H9 (cell line): ENCODE results near the gene OR7C1. TPM values are rescaled to one million over a fixed set of nuclear protein-coding genes. Genes with fewer than 3 reads are reported as not detected.
"Not testable (repeated sequence)": the region's sequence is repeated elsewhere in the genome, so short reads cannot be mapped to it uniquely, and the experiment has no call there.

ENCODE experiments used
- DNase-seq: peaks from one replicate; pipeline ENCODE4 v3.0.0-alpha.2; 2017
- H2AFZ ChIP-seq: one replicate; pipeline ENCODE4 v1.6.1; 2013; ENCODE audit warnings: mild to moderate bottlenecking, low read length, control low read depth, moderate library complexity
- H2AK5ac ChIP-seq: 2 replicates; pipeline ENCODE4 v1.6.1; 2013; ENCODE audit warnings: low read length, control low read depth, mixed read lengths; ENCODE audit not compliant: insufficient read length
- H2BK120ac ChIP-seq: one replicate; pipeline ENCODE4 v1.6.1; 2013; ENCODE audit warnings: low read depth, mild to moderate bottlenecking, low read length, control low read depth, inconsistent platforms; ENCODE audit not compliant: poor library complexity, severe bottlenecking
- H2BK12ac ChIP-seq: 2 replicates; pipeline ENCODE4 v1.6.1; 2013; ENCODE audit warnings: low read length, control low read depth, mixed read lengths, low read depth; ENCODE audit not compliant: insufficient read length
- H2BK15ac ChIP-seq: 2 replicates; pipeline ENCODE4 v1.6.1; 2013; ENCODE audit warnings: low read depth, low read length, control low read depth
- H2BK20ac ChIP-seq: one replicate; pipeline ENCODE4 v1.6.1; 2013; ENCODE audit warnings: low read depth, mild to moderate bottlenecking, low read length, control low read depth, inconsistent platforms; ENCODE audit not compliant: poor library complexity, severe bottlenecking
- H2BK5ac ChIP-seq: 2 replicates; pipeline ENCODE4 v1.6.1; 2013; ENCODE audit warnings: low read length, control low read depth, mixed read lengths; ENCODE audit not compliant: insufficient read length
- H3K14ac ChIP-seq: 2 replicates; pipeline ENCODE4 v1.6.1; 2013; ENCODE audit warnings: low read length, control low read depth; ENCODE audit not compliant: insufficient read depth
- H3K18ac ChIP-seq: 2 replicates; pipeline ENCODE4 v1.6.1; 2013; ENCODE audit warnings: low read depth, mild to moderate bottlenecking, mixed read lengths, low read length, control low read depth; ENCODE audit not compliant: insufficient read length
- H3K23ac ChIP-seq: 2 replicates; pipeline ENCODE4 v1.6.1; 2013; ENCODE audit warnings: low read length, control low read depth, mixed read lengths, low read depth; ENCODE audit not compliant: insufficient read length
- H3K23me2 ChIP-seq: 2 replicates; pipeline ENCODE4 v1.6.1; 2013; ENCODE audit warnings: low read depth, mild to moderate bottlenecking, mixed read lengths, low read length, control low read depth; ENCODE audit not compliant: insufficient read length, poor library complexity, severe bottlenecking
- H3K27ac ChIP-seq: 2 replicates; pipeline ENCODE4 v1.5.1; 2013; ENCODE audit warnings: low read length, control low read depth, mixed read lengths, low read depth; ENCODE audit not compliant: insufficient read length
- H3K27me3 ChIP-seq: 2 replicates; pipeline ENCODE4 v1.6.1; 2013; ENCODE audit warnings: low read length, control low read depth, inconsistent platforms; ENCODE audit not compliant: insufficient read depth
- H3K4ac ChIP-seq: 2 replicates; pipeline ENCODE4 v1.6.1; 2013; ENCODE audit warnings: low read depth, mild to moderate bottlenecking, control low read depth, inconsistent platforms, low read length, moderate library complexity
- H3K4me1 ChIP-seq: 2 replicates; pipeline ENCODE4 v1.6.1; 2013; ENCODE audit warnings: low read length, control low read depth, inconsistent platforms; ENCODE audit not compliant: insufficient read depth
- H3K4me2 ChIP-seq: 2 replicates; pipeline ENCODE4 v1.6.1; 2013; ENCODE audit warnings: low read length, control low read depth, mixed read lengths; ENCODE audit not compliant: insufficient read length, insufficient read depth
- H3K56ac ChIP-seq: 2 replicates; pipeline ENCODE4 v1.6.1; 2013; ENCODE audit warnings: low read depth, mild to moderate bottlenecking, mixed read lengths, low read length, control low read depth; ENCODE audit not compliant: insufficient read length
- H3K79me1 ChIP-seq: 2 replicates; pipeline ENCODE4 v1.6.1; 2013; ENCODE audit warnings: low read depth, mild to moderate bottlenecking, moderate library complexity, low read length, control low read depth, inconsistent platforms; ENCODE audit not compliant: insufficient read depth, poor library complexity, severe bottlenecking
- H3K79me2 ChIP-seq: 2 replicates; pipeline ENCODE4 v1.6.1; 2013; ENCODE audit warnings: low read length, control low read depth, inconsistent platforms; ENCODE audit not compliant: insufficient read depth
- H3K9ac ChIP-seq: 2 replicates; pipeline ENCODE4 v1.6.1; 2013; ENCODE audit warnings: low read length, control low read depth, mixed read lengths; ENCODE audit not compliant: insufficient read length; ENCODE audit errors: extremely low read depth
- H3K9me3 ChIP-seq: one replicate; pipeline ENCODE4 v1.6.1; 2013; ENCODE audit warnings: low read depth, low read length, inconsistent platforms; ENCODE audit not compliant: control insufficient read depth
- H3T11ph ChIP-seq: one replicate; pipeline ENCODE4 v1.6.1; 2013; ENCODE audit warnings: mild to moderate bottlenecking, low read length, control low read depth, inconsistent platforms
- H4K20me1 ChIP-seq: one replicate; pipeline ENCODE4 v1.6.1; 2013; ENCODE audit not compliant: control insufficient read depth, insufficient read length, insufficient read depth
- H4K5ac ChIP-seq: 2 replicates; pipeline ENCODE4 v1.6.1; 2013; ENCODE audit warnings: low read depth, mild to moderate bottlenecking, mixed read lengths, low read length, control low read depth; ENCODE audit not compliant: insufficient read length
- H4K8ac ChIP-seq: replicated peaks from 2 replicates; pipeline ENCODE4 v1.6.1; 2013; ENCODE audit warnings: low read length, control low read depth, mixed read lengths, low read depth; ENCODE audit not compliant: insufficient read length
- H4K91ac ChIP-seq: 2 replicates; pipeline ENCODE4 v1.6.1; 2013; ENCODE audit warnings: low read depth, mild to moderate bottlenecking, moderate library complexity, mixed read lengths, low read length, control low read depth; ENCODE audit not compliant: insufficient read length
- H3K27ac Mint-ChIP-seq, 3 experiments: 2 replicates in 2 of 3; 3 replicates in 1 of 3; pipeline ENCODE4 v1.8.0; 2020 to 2021; ENCODE audit warnings: mixed read lengths in 3 of 3, mild to moderate bottlenecking in 1 of 3, moderate library complexity in 1 of 3
- H3K27me3 Mint-ChIP-seq: 2 replicates; pipeline ENCODE4 v1.8.0; 2021; ENCODE audit warnings: low read depth, mild to moderate bottlenecking, moderate library complexity, mixed read lengths
- H3K36me3 Mint-ChIP-seq, 3 experiments: 2 replicates in 2 of 3; 3 replicates in 1 of 3; pipeline ENCODE4 v1.8.0; 2020 to 2021; ENCODE audit warnings: low read depth in 3 of 3, mixed read lengths in 3 of 3; ENCODE audit not compliant: insufficient read depth in 1 of 3
- H3K4me1 Mint-ChIP-seq, 2 experiments: 2 replicates each; pipeline ENCODE4 v1.8.0; 2020; ENCODE audit warnings: mixed read lengths in 2 of 2
- H3K4me3 Mint-ChIP-seq, 2 experiments: 2 replicates in 1 of 2; 3 replicates in 1 of 2; pipeline ENCODE4 v1.8.0; 2020 to 2021; ENCODE audit warnings: mild to moderate bottlenecking in 2 of 2, mixed read lengths in 2 of 2, moderate library complexity in 1 of 2
- H3K9me3 Mint-ChIP-seq, 2 experiments: 2 replicates in 1 of 2; 3 replicates in 1 of 2; pipeline ENCODE4 v1.8.0; 2020; ENCODE audit warnings: mild to moderate bottlenecking in 2 of 2, mixed read lengths in 2 of 2, moderate library complexity in 1 of 2
- WGBS: extraction: QIAGEN DNeasy Blood & Tissue Kit; methylation state at CpG from one replicate; pipeline ENCODE4 v1.1.7; 2013; ENCODE audit warnings: missing lambda C conversion rate, low lambda C conversion rate, mixed read lengths; ENCODE audit not compliant: insufficient read length; ENCODE audit errors: extremely low coverage; 5-methylcytosine and 5-hydroxymethylcytosine counted together
- total RNA-seq: library from RNA; stranded (reverse); gene quantifications from 2 replicates; pipeline ENCODE4 v1.2.1, GENCODE V29; 2021

The OR7C1 gene
- total RNA-seq, 1 experiment from 2014 or later: not detected

GRCh38 chr19:14765403-14765802, 69.6 kb downstream of the OR7C1 start:
- not testable (repeated sequence) for H3K27me3 ChIP-seq, H4K91ac ChIP-seq, H3K4me2 ChIP-seq, H2BK12ac ChIP-seq, H2BK15ac ChIP-seq, H3T11ph ChIP-seq, H3K79me1 ChIP-seq, H3K23ac ChIP-seq, H3K9ac ChIP-seq, H3K79me2 ChIP-seq, H3K56ac ChIP-seq, H4K20me1 ChIP-seq, H2BK120ac ChIP-seq, H3K18ac ChIP-seq, H3K9me3 ChIP-seq, H3K4me1 ChIP-seq, H2AFZ ChIP-seq, H3K4me3 Mint-ChIP-seq, H3K4ac ChIP-seq, H3K4me1 Mint-ChIP-seq, DNase-seq, H2BK5ac ChIP-seq, H3K27ac ChIP-seq, H4K5ac ChIP-seq, H4K8ac ChIP-seq, H2AK5ac ChIP-seq, H3K27me3 Mint-ChIP-seq, H3K14ac ChIP-seq, H3K23me2 ChIP-seq, H2BK20ac ChIP-seq
- Mint-ChIP-seq H3K27ac (peak overlapping the region in 1 of 3 experiments; percentile 39; a peak in 2 of 7 replicates), H3K9me3 (peaks cover 25 to 77% of the 10 kb centered on the region in 2 experiments), H3K36me3 (peaks cover 12 to 17% (median 12%) of the 10 kb centered on the region in 3 experiments)
- no CpG with 5 or more reads among the region's 18 CpGs for WGBS
